CD4-positive, alpha-beta T cell treated with Interferon gamma for 1 hour (primary cell): Measurements from ENCODE around the gene DNM2.

Source experiments
- DNase-seq: peaks from one replicate; pipeline ENCODE4 v3.0.0-alpha.2; 2020

Gene DNM2

DNA sequence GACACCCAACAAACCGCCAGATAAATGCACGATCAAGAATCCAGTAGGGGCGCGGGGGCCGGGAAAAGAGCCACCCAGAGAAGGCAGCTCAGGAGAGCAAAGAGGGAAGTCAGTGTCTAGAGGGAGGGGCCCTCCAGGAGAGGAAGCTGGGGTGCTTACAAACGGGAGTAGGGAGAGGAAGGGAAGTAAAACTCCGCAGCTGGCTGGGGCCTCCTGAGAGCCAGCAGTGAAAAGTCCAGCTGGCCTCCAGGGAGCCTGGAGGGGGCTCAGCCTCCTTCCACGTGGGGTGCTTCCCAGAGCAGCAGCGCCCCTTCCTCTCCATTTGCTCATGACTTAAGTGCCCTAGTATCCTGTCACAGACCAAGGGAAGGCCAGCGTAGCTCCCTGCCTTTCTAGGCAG is 66.4 kb downstream of the DNM2 start:
- DNase-seq, result peak; percentile 18

DNA sequence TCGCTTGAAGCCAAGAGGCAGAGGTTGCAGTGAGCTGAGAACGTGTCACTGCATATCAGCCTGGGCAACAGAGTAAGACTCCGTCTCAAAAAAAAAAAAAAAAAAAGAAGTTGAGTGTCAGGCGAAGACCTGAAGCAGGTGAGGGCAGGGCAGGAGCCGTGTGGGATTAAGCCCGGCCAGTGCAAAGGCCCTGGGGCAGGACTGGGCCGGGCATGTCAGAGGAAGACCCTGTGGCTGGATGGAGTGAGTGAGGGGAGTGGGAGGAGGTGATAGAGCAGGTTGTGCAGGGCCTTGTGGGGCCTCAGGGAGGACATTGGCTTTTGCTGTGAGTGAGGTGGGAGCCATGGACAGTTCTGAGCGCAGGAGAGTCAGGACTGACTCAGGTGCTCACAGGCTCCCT is 70.3 kb downstream of the DNM2 start:
- DNase-seq, result no peak

DNA sequence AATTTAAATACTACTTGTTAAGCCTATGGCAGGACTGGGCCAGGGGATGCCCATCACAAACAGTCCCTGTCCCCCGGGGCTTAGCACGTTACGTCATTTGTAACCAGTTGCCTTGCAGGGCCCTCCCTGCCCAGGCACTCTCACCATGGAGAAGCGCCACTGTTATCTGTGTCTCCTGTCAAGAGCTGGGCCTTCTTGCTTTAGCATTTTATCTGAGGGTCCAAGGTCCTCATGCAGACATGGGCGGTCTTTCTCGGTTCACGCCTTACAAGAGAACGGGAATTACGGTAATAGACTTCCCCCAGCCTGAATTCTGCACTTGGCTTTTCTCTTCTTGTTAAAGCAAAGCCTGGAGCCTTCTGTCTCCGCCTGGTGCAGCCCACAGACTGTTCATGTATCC is 72.0 kb downstream of the DNM2 start:
- no peak for DNase-seq

DNA sequence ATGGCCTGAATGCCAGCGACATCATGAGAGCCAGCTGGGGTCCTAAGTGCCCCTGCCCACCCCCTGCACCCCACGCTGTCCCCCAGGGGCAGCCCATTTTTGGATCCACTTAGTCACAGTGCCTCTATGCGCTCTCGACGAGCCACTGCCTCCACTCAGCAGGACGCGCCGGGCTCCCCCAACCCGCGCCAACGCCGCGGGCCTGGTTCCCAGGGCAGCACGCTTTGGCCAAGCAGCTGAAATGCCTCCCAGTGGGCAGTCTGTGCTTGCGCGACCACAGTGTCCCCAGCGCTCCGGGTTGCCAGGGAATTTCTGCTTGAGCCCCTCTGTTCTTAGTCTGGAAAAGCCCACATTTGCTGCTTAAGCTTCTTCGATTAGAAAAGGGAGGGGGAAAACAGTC is 78.8 kb downstream of the DNM2 start:
- no peak for DNase-seq

DNA sequence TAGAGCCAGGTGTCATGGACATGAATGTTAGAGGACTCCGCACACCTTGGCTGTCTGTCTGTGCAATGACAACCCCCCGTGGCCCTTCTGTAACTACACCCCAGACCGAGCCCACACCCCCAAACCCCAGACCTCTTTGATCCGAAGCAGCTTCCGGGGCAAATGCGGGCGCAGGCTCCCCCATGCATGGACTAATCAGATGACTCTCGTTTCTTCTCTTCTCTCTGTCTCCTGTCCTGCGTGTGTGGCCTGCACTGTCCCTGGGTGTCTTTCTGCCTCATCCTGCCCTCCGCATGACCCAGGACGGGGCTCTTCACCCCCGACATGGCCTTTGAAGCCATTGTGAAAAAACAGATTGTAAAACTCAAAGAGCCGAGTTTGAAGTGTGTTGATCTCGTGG is 79.2 kb downstream of the DNM2 start:
- peak; percentile 64 for DNase-seq

DNA sequence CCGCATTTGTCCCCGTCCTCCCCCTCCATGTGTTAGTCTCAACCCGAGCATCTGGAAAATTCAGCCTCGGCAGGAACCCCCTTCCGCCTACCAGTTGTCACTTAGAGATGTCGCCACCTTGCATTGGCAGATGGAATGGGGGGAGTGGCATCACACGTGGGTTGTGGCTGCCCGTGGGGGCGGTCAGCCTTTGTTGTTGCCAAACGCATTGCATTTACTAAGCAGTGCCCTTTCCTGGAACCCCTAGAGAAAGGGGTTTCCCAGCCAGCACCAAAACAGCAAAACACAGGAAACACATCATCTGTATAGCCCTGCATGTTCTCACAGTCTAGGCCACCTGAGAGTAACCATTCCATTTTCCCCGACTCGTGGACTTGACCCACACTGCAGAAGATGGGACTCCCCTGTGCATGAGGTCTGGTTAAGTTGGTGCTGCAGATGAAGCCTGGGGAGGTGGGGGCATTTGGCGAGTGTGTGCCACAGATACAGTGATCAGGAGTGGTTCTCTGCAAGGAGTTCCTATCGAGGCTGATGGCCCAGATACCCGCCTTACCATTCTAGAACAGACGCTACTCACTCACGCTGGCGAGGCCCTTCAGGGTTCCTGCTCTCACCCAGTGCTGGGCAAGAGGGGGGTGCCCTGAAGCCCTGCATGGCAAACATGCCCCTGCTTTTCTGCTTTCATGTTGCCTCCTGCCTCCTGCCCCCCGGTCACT is 79.8 kb downstream of the DNM2 start:
- peak; percentile 87 for DNase-seq

DNA sequence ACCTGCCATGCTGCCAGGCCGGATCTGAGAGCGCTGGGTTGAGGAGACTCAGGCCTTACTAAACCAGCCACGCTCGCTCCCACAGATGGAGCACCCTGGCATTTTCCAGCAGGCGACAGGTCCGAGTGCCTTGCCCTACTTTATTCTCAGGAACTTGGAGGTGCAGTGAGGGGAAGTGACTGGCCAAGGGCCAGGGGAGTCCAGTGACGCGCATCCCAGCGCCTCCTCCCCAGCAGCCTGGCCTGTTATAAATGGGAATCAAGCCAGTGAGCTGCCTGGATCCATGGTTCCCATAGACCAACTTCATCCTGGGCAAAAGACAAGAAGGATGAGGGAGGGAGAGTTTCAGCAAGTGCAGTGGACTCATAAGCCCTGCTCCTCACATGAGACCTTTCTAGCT is 82.6 kb downstream of the DNM2 start:
- no peak for DNase-seq

DNA sequence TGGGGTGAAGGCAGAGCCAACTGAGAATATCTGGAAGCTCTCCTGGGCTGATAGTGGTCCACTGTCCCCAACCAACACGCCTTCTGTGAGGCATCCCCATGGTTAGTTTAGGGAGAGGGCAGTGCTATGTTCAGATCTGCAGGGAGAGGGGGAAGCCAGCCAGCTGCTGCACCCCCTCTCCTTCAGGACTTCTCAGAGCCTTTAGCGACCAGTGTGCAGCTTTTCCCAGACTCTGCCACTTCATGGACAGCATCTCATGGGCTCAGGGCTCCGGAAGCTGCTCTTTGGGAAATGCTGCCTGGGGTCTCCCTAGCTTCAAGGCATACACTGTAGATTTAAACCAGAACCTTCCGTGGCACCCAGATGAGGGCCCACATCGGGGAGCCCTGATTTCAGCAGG is 84.6 kb downstream of the DNM2 start:
- DNase-seq, result no peak

DNA sequence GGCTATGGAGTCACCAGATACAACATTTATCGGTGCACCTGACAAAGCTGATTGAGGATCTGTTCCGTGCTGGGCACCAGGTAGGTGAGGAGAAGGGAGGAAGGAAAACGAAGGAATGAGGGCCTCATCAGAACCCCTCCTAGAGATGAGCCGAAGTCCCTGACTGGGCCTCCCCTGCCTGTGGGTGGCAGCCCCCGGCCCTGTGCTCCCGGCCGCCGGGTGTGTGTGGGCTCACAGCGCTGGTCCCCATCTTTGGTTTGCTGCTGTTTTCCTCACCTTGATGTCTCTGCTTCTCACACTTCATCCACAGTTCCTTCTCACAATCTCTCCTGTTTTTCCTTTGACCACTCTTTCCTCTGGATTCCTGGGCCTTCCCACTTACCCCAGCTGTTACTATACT is 85.4 kb downstream of the DNM2 start:
- DNase-seq, result no peak

DNA sequence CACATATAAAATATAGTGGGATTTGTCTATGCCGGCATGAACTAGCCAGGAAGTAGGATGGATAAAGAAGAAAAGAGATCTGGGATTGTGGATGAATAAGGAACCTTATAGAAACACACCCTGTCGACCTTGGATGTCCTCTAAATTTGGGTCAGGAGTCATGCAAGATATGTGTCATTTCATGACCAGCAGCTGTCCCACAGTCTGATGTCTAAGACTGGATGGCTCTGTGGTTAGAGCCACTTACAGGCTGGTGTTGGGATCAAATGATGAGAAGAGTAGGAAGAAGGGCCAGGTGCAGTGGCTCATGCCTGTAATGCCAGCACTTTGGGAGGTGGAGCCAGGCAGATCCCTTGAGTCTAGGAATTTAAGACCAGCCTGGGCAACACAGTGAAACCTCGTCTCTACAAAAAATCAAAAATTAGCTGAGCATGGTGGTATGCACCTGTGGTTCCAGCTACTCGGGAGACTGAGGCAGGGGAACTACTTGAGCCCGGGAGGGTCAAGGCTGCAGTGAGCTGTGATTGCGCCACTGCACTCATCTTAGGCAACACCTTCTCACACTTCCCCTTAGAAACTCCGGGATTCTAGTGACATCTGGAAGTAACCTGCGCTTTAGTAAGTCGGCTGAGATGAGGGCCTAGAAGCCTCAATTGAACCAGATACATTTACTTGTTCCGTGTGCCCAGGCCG is 87.3 kb downstream of the DNM2 start:
- DNase-seq, result peak; percentile 16

DNA sequence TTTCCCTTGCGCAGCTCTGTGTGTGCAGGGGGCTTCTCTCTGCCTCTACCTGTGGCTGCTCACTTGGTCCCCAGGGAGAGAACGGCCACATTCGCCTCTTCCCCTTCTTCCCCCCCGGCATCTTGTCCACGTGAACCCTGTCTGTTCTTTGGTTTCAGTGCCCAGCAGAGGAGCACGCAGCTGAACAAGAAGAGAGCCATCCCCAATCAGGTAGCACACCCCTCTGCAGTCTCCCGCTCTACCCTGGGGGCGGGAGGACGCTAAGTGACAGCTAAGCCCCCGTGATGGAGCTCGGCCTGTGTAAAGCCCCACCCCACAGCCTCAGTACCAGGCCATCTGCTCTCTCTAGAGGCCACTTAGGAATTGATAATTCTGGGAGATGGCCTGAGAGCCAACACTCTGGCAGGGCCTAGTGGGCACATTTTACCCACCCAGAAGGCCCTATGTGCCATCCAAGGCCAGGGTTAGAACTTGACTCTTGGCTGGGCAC is 87.9 kb downstream of the DNM2 start:
- no peak for DNase-seq

DNA sequence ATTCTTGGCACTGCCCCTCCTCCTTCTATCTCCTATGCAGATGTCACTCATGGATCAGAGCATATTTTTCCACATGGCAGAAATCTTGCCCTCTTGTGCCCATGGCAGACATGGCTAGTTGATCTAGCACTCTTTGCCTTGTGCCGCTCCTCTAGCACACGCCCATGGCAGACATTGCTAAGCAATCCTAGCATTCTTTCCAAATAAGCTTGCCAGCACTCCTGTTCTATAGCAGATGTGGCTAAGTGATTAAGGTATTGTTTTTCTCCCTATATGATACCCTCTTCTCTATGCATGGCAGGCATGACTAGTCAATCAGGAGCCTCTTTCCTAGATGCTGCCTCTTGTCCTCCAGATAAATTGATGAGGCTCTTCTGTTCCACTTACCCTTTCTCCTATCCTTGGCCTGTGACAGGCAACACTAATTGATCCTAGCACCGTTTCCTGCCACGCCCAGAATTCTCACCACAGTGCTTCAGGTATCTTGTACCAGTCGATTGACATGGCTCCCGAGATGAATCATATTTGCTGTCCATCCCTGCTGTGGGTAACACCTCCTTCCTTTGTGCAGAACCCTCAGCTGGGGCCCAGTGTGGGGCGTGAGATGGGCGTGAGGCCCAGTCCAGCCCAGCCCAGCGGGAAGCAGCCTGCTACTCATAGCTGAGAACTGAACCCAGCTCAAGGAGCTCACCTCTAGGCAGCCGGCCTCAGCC is 91.2 kb downstream of the DNM2 start:
- no peak for DNase-seq

DNA sequence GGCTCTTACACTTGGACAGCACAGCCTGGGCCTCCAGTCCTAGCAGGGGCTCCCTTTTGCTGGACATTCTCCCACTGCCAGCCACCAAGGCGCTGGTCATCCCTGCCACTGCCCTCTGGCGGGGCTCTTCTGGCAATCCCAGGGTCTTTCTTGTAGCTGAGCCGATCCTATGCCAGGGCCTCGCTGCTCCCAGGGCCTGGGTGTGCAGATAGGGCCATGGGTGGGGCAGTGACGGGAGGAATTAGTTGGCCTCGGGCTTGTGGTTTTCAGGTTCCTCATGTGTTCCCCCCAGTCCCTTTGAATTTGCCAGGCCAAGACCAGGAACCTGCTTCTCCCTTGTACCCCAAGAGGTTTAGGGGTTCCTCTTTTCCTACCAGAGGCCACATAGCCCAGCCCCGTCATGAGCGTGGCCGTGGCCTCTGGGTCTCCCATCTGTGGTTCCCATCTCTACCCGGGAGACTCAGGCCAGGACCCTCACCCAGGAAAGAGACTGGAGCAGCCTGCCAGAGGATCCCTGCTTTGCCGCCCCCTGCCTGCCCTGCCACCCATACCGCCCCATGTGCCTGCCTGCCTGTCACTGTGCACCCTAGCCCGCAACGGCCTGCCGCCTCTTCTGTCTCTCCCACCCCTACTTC is 91.9 kb downstream of the DNM2 start:
- DNase-seq, result peak; percentile 34

DNA sequence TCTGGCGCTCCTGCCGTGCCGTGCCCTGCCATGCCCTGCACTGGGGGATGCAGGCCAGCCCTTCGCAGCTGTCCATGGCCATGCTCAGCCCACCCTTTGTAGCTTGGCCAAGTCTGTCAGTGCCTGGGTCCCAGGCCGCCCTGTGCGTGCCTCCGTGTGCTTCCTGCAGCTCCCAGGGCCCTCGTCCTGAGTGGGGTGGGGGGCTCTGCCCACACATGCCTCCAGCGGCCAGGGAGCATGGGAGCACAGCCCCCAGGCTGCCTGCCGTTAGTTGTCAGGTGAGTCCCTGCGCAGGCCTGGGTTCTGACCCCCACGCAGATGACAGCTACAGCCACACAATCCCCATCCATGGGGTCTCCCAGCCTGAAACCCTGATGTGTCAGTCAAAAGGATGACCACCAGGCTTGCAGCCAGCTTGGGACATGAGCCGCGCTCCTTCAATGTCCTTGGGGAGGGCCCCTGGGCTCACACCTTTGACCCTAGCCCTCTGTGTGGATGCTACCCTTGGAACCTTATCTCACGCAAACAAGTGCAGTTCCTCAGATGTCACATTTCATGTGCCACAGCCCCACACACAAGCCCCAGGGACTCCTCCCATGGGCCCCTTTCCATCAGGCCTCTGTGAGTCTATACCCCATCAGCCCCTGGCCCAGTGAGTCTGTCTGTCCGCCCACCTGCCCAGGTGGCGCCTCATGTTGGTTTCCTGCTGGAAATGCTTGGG is 93.7 kb downstream of the DNM2 start:
- DNase-seq, result no peak

DNA sequence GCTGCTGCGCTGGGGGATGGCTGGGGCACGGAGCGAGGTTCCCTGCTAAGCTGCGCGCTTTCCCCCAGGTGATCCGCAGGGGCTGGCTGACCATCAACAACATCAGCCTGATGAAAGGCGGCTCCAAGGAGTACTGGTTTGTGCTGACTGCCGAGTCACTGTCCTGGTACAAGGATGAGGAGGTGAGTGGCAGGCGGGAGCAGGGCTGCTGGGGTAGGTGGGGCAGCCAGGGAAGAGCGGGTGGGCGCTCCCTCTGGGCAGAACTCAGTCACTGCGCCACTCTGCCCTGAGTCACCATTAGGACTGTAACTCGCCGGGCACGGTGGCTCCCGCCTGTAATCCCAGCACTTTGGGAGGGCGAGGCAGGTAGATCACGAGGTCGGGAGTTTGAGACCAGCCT is 94.3 kb downstream of the DNM2 start:
- no peak for DNase-seq

DNA sequence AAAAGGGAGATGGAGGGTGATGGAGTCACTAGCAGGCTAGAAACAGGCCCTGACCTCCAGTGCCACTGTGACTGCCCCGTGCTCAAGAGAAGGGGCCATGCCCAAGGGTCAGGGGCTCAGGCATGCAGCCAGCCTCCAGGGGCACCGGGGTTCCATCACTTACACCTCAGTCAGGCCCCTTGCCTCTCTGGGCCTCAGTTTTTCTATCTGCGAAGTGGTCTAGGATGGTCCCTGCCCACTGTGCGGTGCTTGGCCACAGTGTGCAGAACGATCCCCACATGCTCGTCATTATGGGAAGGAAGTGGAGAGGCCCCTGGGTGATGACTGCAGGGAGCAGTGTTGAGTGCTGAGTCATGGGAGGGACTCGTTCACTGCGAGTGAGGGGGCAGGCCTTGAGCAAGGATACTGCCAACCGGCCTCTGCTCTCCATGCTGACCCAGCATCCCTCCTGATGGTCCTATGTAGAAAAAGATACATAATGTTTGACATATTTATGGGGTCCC is 95.1 kb downstream of the DNM2 start:
- peak; percentile 57 for DNase-seq

DNA sequence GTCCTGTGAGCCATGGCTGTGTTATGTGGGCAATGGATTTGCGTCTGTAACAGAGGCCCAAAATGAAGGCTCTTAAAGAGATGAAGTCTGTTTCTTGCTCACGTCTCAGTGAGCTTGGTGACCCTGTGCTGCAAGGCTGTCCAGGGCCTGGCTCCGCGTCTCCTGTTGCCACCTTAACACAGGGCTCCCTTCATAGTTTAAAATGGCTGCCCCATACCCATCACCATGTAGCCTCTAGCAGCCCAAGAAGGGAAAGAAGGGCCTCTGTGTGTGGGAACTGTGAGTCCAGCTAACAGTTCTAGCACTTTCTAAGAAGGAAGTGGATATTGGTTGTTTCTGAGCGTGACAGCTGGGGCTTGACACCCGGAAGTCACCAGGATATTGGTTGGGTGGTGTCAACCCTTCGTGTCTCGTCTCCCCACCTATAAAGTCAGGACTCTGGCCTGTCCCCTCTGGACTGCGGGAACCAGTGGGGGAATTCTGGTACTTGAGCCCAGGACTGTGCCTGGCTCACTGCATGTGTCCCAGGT is 97.2 kb downstream of the DNM2 start:
- no peak for DNase-seq

DNA sequence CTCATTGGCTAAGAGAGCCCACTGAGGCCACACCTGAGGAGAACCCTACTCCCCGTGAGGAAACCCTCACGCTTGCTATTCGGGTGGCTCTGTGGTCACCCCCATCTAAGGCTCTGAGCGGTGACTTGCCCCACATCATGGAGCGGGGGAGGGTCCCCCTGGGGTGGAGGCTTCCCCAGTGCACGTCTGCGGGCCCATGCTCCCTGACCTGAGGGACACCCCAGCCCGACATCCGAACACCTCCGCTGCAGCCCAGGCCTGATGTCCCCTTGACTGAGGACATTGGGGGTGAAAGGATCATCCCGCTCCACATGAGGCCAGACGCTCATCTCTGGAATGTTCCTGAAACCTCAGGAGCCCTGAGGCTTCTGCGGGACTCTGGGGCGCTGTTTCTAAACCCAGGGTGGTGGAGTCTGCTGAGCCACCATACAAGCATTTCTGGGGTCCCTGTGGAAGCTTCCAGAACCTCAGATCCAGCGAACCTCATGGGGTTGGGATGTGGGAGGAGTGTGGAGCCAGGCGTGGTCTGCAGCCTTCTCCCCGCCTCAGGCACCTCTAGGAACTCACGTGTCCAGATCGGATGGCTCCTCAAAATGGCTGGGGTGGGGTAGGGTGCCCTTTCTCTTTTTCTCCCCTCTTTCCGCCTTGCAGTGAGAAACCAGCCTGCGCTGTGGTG is 98.2 kb downstream of the DNM2 start:
- no peak for DNase-seq

DNA sequence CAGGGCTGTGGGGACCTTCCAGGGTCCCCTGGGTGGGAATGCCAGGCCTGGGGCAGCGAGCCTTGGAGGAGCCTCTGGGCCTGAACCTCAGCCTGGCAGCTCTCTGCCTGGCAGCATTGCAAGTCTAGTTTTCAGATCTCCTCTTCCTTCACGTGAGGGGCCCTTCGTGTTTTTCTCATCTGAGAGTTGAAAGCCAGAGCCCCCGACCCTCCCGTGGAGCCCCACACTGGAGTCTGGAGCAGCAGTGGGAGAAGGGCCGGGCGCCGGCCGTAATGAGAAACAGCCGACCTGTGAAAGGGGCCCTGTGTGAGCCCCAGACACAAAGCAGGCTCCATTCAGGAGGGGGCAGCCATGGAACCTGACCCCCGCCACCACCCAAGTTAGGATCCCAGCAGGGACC is 98.8 kb downstream of the DNM2 start:
- no peak for DNase-seq

DNA sequence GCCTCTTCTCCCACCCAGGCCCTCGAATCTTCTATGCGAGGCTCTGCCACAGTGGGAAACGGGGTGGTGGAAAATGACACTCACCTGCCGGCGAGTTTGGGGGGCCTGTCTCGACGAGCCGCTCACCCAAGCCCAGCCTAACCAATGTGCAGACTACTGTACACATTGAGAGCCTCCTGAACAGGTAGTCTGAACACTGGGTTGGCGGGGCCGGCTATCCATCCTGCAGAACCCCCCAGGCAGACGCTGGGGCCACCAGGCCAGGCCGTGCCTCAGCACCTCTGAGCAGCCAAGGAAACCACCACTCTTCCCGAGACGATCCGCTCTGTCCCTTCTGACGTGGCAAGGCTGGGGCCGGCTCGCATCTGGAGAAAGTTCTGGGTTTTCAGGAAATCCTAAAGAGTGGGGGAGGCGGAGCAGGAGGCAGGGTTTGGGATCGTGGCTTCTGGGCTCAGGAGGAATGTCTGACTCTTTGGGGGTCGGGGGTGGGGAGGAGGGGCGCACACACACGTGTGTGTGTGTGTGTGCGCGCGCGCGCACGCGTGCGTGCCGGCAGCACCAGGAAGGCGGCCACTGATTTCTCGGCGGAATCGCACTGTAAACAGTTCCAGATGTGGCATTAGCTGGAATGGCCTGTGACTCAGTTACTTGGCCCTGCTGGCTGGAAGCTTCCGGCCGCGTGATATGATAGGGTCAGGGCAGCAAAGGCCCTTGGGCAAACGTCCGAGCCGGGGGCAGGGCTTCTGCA is 99.6 kb downstream of the DNM2 start:
- DNase-seq, result no peak
